ENCODE data around the gene SEMA3B. TPM values are rescaled to one million over a fixed set of nuclear protein-coding genes. Genes with fewer than 3 reads are reported as not detected.
A peak's percentile ranks its signal among the peaks of the same experiment; 100 is the strongest.
"Not testable (repeated sequence)": the region's sequence is repeated elsewhere in the genome, so short reads cannot be mapped to it uniquely, and the experiment has no call there.

The SEMA3B gene
- total and polyA plus RNA-seq, 2 experiments from 2014 or later, result 2.4 to 3.3 TPM

DNA sequence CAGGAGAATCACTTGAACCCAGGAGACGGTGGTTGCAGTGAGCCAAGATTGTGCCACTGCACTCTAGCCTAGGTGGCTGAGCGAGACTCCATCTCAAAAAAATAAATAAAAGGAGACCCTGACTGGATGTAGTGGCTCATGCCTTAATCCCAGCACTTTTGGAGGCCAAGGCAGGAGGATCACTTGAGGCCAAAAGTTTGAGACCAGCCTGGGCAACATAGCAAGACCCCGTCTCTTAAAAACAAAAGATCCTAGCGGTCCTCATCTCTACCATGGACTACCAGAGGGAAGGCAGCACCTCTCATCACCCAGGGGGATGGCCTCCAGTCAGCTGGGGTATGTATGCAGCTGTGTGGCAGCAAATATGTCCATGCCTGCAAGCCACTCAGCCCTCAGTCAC, 6.7 kb upstream of the SEMA3B start:
- not testable (repeated sequence) for H3K4me2 ChIP-seq; H3K36me3 ChIP-seq (ENCODE audit: insufficient read depth); H3K4me3 ChIP-seq; H3K9me2 ChIP-seq (ENCODE audit: insufficient read depth); H3K4me3 Mint-ChIP-seq; H4K20me1 ChIP-seq (replicated peaks; ENCODE audit: insufficient read depth); H3K9me3 Mint-ChIP-seq; H3K79me2 ChIP-seq (replicated peaks; ENCODE audit: insufficient read depth); H3K27me3 ChIP-seq (ENCODE audit: insufficient read depth); DNase-seq (ENCODE audit: low spot score); H3K27ac Mint-ChIP-seq; ATAC-seq; H2AFZ ChIP-seq; H3K27ac ChIP-seq (ENCODE audit: low read depth)
- Mint-ChIP-seq H3K36me3 (ENCODE audit: low read depth) (peaks cover 25% of the 10 kb centered on the region), H3K4me1 (peaks cover 52% of the 10 kb centered on the region), H3K27me3 (ENCODE audit: insufficient read depth, low read depth, poor library complexity) (peaks cover 27% of the 10 kb centered on the region)
- Histone ChIP-seq H3K4me1 (ENCODE audit: insufficient read depth) (peaks cover 41% of the 10 kb centered on the region), H3F3A (replicated peaks; ENCODE audit: low read depth) (peaks cover 31% of the 10 kb centered on the region)

- no peak overlapping the region for H3K4me3 ChIP-seq
- ATAC-seq (no peak), DNase-seq (ENCODE audit: low spot score) (no peak)
- no peaks in the 10 kb centered on the region; the same call in 1 of the 2 replicates for H4K20me1 ChIP-seq (replicated peaks; ENCODE audit: insufficient read depth)
- Mint-ChIP-seq H3K4me1 (peaks cover 52% of the 10 kb centered on the region), H3K4me3 (no peak overlapping the region; the same call in 2 of the 3 replicates), H3K9me3 (no peaks in the 10 kb centered on the region), H3K27me3 (ENCODE audit: insufficient read depth, low read depth, poor library complexity) (peaks cover 27% of the 10 kb centered on the region), H3K36me3 (ENCODE audit: low read depth) (peaks cover 19% of the 10 kb centered on the region), H3K27ac (peak overlapping the region; percentile 9; the same call in 1 of the 2 replicates)
- no peaks in the 10 kb centered on the region for H3K9me2 ChIP-seq (ENCODE audit: insufficient read depth)
- no peak overlapping the region for H3K27ac ChIP-seq (ENCODE audit: low read depth)
- H3K36me3 ChIP-seq (ENCODE audit: insufficient read depth), result no peaks in the 10 kb centered on the region; the same call in 1 of the 2 replicates
- H3K4me1 ChIP-seq (ENCODE audit: insufficient read depth), result peaks cover 46% of the 10 kb centered on the region
- no peak overlapping the region for H2AFZ ChIP-seq
- H3K79me2 ChIP-seq (replicated peaks; ENCODE audit: insufficient read depth), result no peaks in the 10 kb centered on the region
- peaks cover 28% of the 10 kb centered on the region for H3F3A ChIP-seq (replicated peaks; ENCODE audit: low read depth)
- no peaks in the 10 kb centered on the region for H3K27me3 ChIP-seq (ENCODE audit: insufficient read depth)
- H3K4me2 ChIP-seq, result no peak overlapping the region
- TF ChIP-seq JUNB (IDR thresholded peaks at IDR 0.05; ENCODE audit: unreplicated experiment), result no peak
- TF ChIP-seq, protein P1, sequence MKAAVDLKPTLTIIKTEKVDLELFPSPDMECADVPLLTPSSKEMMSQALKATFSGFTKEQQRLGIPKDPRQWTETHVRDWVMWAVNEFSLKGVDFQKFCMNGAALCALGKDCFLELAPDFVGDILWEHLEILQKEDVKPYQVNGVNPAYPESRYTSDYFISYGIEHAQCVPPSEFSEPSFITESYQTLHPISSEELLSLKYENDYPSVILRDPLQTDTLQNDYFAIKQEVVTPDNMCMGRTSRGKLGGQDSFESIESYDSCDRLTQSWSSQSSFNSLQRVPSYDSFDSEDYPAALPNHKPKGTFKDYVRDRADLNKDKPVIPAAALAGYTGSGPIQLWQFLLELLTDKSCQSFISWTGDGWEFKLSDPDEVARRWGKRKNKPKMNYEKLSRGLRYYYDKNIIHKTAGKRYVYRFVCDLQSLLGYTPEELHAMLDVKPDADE (IDR thresholded peaks at IDR 0.05), result no peak
Observed at GRCh38 chr3:50262778-50263177, 6.2 kb upstream of the SEMA3B start.

DNA sequence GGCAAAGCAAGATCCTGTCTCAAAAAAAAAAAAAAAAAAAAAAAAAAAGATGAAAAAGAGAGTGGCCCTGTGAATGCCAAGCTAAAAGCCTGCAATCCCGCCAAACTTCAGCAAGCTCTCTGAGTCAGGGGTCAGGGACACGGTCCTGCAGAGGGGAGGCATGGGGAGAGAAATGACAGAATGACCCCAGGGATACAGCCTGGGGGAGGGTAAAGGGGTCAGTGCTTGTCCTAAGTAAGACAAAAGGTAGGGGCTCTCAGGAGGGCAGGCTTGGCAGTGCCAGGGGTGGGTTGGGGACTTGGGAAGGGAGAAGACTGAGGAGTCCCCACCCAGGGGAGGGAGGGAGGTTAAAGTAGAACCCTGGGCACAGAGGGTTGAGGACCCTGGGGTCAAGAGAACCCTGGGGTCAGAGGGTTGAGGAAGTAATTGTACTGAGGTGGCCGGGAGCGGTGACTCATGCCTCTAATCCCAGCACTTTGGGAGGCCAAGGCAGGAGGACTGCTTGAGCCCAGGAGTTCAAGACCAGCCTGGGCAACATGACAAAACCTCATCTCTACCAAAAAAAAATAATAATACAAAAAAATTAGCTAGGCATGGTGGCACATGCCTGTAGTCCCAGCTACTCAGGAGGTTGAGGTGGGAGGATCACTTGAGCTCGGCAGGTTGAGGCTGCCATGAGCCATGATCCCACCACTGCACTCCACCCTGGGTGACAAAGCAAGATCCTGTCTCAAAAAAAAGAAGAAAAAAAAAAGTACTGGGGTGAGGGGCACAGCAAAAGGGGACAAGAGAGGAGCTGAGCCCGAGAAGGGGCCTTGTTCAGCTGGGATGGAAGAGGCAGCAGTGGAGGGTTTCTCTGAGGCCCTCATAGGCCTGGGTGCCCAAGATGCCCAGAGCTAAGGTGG, 5.2 kb upstream of the SEMA3B start:
- DNase-seq (ENCODE audit: low spot score), result no peak
- peaks cover 25% of the 10 kb centered on the region for H3F3A ChIP-seq (replicated peaks; ENCODE audit: low read depth)
- no peaks in the 10 kb centered on the region; the same call in 1 of the 2 replicates for H4K20me1 ChIP-seq (replicated peaks; ENCODE audit: insufficient read depth)
- ATAC-seq, result no peak
- no peaks in the 10 kb centered on the region for H3K79me2 ChIP-seq (replicated peaks; ENCODE audit: insufficient read depth)
- peaks cover 10% of the 10 kb centered on the region for H3K36me3 Mint-ChIP-seq (ENCODE audit: low read depth)
- no peak overlapping the region for H2AFZ ChIP-seq
- peak overlapping the region; percentile 1; the same call in 1 of the 2 replicates for H3K4me3 ChIP-seq
- peaks cover 29% of the 10 kb centered on the region for H3K27me3 Mint-ChIP-seq (ENCODE audit: insufficient read depth, low read depth, poor library complexity)
- no peaks in the 10 kb centered on the region for H3K9me2 ChIP-seq (ENCODE audit: insufficient read depth)
- H3K9me3 Mint-ChIP-seq, result no peaks in the 10 kb centered on the region
- H3K27ac ChIP-seq (ENCODE audit: low read depth), result peak overlapping the region; percentile 89
- H3K4me1 ChIP-seq (ENCODE audit: insufficient read depth), result peaks cover 55% of the 10 kb centered on the region
- peak overlapping the region; percentile 51; the same call in 2 of the 3 replicates for H3K4me3 Mint-ChIP-seq
- H3K4me2 ChIP-seq, result peak overlapping the region; percentile 16
- H3K36me3 ChIP-seq (ENCODE audit: insufficient read depth), result no peaks in the 10 kb centered on the region
- H3K27me3 ChIP-seq (ENCODE audit: insufficient read depth), result no peaks in the 10 kb centered on the region
- peak overlapping the region; percentile 95 for H3K27ac Mint-ChIP-seq
- H3K4me1 Mint-ChIP-seq, result peaks cover 60% of the 10 kb centered on the region
- no peak for TF ChIP-seq EZH2phosphoT487 (IDR thresholded peaks at IDR 0.05; ENCODE audit: unreplicated experiment)
- no peak for TF ChIP-seq ZNF331 (CRISPR knock-in tag; IDR thresholded peaks at IDR 0.05; ENCODE audit: low read depth)
- no peak for TF ChIP-seq POLR2AphosphoS5 (IDR thresholded peaks at IDR 0.05; ENCODE audit: low read depth)
- TF ChIP-seq EZH2 (IDR thresholded peaks at IDR 0.05; ENCODE audit: low read depth, unreplicated experiment), result no peak
- TF ChIP-seq, protein P1 (IDR thresholded peaks at IDR 0.05), result no peak
- no peak for TF ChIP-seq ZNF114 (CRISPR knock-in tag; IDR thresholded peaks at IDR 0.05)
- TF ChIP-seq CREB1 (CRISPR knock-in tag; IDR thresholded peaks at IDR 0.05; ENCODE audit: low read depth), result no peak
- no peak for TF ChIP-seq NANOG (IDR thresholded peaks at IDR 0.05; ENCODE audit: borderline replicate concordance)
- no peak for TF ChIP-seq REST (IDR thresholded peaks at IDR 0.05; ENCODE audit: unreplicated experiment)
- no peak for TF ChIP-seq STAT1 (IDR thresholded peaks at IDR 0.05; ENCODE audit: unreplicated experiment)
